Caco-2 (cell line): ENCODE measurements around the gene KRT9. TPM values are rescaled to one million over a fixed set of nuclear protein-coding genes. Genes with fewer than 3 reads are reported as not detected.

Experiments
- BruUV-seq: library from RNA; stranded (reverse); fragments of 400-500 nt; replicated peaks from 2 replicates; lab custom pipeline; 2021; lab: Mats Ljungman, UMichigan
- CTCF ChIA-PET: fragments of 300-600 bp; sonication (Branson Sonifier 250); formaldehyde crosslinking; loops from one replicate; lab custom pipeline; 2022; ENCODE audit warnings: antibody characterized with exemption; lab: Charles Lee
- POLR2A ChIA-PET: fragments of 300-600 bp; sonication (Branson Sonifier 250); formaldehyde crosslinking; loops from one replicate; lab custom pipeline; 2022; ENCODE audit warnings: antibody characterized with exemption; lab: Charles Lee
- DNase-seq, 2 experiments: peaks; one replicate each; pipeline versions ENCODE4 v3.0.0 to v3.0.0-alpha.2; 2020 to 2022
- H3K27me3 ChIP-seq: replicated peaks from 2 replicates; pipeline ENCODE4 v1.6.0; 2011; ENCODE audit warnings: low read length; ENCODE audit not compliant: control insufficient read depth, insufficient read depth
- H3K36me3 ChIP-seq: 2 replicates; pipeline ENCODE4 v1.5.1; 2011; ENCODE audit warnings: low read length; ENCODE audit not compliant: control insufficient read depth, insufficient read depth
- H3K4me1 ChIP-seq: fragments of 250-450 bp; sonication (Bioruptor Pico); 2 replicates; pipeline ENCODE4 v1.5.1; 2020; ENCODE audit warnings: mild to moderate bottlenecking
- H3K4me3 ChIP-seq: 2 replicates; pipeline ENCODE4 v1.5.1; 2011; ENCODE audit warnings: low read depth, mild to moderate bottlenecking, control low read depth, low read length
- H3K9me3 ChIP-seq: fragments of 250-450 bp; sonication (Bioruptor Pico); 2 replicates; pipeline ENCODE4 v1.5.1; 2020; ENCODE audit warnings: mild to moderate bottlenecking, moderate library complexity
- H3K27ac Mint-ChIP-seq: one replicate; pipeline ENCODE4 v1.8.0; 2022; ENCODE audit warnings: mixed read lengths; ENCODE audit not compliant: unreplicated experiment
- H3K27me3 Mint-ChIP-seq: one replicate; pipeline ENCODE4 v1.8.0; 2022; ENCODE audit warnings: mixed read lengths; ENCODE audit not compliant: insufficient read depth, unreplicated experiment
- H3K36me3 Mint-ChIP-seq: one replicate; pipeline ENCODE4 v1.8.0; 2022; ENCODE audit warnings: mild to moderate bottlenecking, mixed read lengths; ENCODE audit not compliant: insufficient read depth, unreplicated experiment
- H3K4me1 Mint-ChIP-seq: one replicate; pipeline ENCODE4 v1.8.0; 2022; ENCODE audit warnings: low read depth, mixed read lengths; ENCODE audit not compliant: unreplicated experiment
- H3K4me3 Mint-ChIP-seq: one replicate; pipeline ENCODE4 v1.8.0; 2022; ENCODE audit warnings: mild to moderate bottlenecking, moderate library complexity, mixed read lengths; ENCODE audit not compliant: unreplicated experiment
- H3K9me3 Mint-ChIP-seq: one replicate; pipeline ENCODE4 v1.8.0; 2022; ENCODE audit warnings: mixed read lengths; ENCODE audit not compliant: unreplicated experiment
- intact Hi-C: fragments of 100-400 bp; cut with micrococcal nuclease; formaldehyde crosslinking; loops from one replicate; pipeline ENCODE4 v1.10.0; 2022; ENCODE audit not compliant: unreplicated experiment
- total RNA-seq: library from RNA; stranded (reverse); gene quantifications from 2 replicates; pipeline ENCODE4 v1.2.3, GENCODE V29; 2022
- TF ChIP-seq, protein P1 (sequence below), 2 experiments: fragments of 200-600 bp in 1 of 2; IDR thresholded peaks; 1 replicate in 1 of 2; 2 replicates in 1 of 2; pipeline versions ENCODE4 v1.5.1 to v1.8.0; 2011 to 2022; ENCODE audit warnings: antibody characterized with exemption in 1 of 2, control low read depth in 1 of 2, inconsistent platforms in 1 of 2, low read depth in 1 of 2, low read length in 1 of 2, mild to moderate bottlenecking in 1 of 2, moderate library complexity in 1 of 2; ENCODE audit not compliant: insufficient read depth in 1 of 2, severe bottlenecking in 1 of 2, unreplicated experiment in 1 of 2

The KRT9 gene
- total RNA-seq, 1 experiment from 2014 or later = not detected

DNA sequence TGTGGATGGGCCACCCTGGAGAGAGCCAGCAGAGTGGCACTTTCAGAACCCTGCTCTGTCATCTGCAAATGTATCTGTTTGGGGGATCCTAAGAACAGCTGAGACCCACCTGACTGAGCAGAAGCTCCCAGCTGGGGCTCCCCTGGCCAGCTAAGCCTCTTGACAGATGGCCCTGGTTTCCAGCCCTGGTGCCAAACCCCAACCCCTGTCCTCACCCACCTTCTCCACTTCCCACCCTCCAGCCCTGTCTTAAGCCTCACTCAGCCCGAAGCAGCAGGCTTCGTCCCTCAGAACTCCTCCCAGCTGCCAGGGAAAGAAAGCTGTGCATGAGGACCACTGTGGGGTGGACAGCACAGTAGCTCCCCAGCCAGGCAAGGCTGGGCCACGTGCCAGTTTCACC is 3.5 kb upstream of the KRT9 start:
- peaks cover 2% of the 10 kb centered on the region; the same call in 1 of the 2 replicates for H3K27me3 ChIP-seq
- Mint-ChIP-seq H3K4me3 (no peak overlapping the region), H3K4me1 (peaks cover 8% of the 10 kb centered on the region), H3K27me3 (no peaks in the 10 kb centered on the region), H3K9me3 (no peaks in the 10 kb centered on the region), H3K27ac (no peak overlapping the region), H3K36me3 (no peaks in the 10 kb centered on the region)
- intact Hi-C loops = no loop called here
- TF ChIP-seq, protein P1, sequence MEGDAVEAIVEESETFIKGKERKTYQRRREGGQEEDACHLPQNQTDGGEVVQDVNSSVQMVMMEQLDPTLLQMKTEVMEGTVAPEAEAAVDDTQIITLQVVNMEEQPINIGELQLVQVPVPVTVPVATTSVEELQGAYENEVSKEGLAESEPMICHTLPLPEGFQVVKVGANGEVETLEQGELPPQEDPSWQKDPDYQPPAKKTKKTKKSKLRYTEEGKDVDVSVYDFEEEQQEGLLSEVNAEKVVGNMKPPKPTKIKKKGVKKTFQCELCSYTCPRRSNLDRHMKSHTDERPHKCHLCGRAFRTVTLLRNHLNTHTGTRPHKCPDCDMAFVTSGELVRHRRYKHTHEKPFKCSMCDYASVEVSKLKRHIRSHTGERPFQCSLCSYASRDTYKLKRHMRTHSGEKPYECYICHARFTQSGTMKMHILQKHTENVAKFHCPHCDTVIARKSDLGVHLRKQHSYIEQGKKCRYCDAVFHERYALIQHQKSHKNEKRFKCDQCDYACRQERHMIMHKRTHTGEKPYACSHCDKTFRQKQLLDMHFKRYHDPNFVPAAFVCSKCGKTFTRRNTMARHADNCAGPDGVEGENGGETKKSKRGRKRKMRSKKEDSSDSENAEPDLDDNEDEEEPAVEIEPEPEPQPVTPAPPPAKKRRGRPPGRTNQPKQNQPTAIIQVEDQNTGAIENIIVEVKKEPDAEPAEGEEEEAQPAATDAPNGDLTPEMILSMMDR (IDR thresholded peaks at IDR 0.05; ENCODE audit: insufficient read depth in 1 of 2, low read depth in 1 of 2, low read length in 1 of 2, severe bottlenecking in 1 of 2, unreplicated experiment in 1 of 2) = no peak
- H3K9me3 ChIP-seq = no peaks in the 10 kb centered on the region
- no peak for DNase-seq
- no TSS peak for BruUV-seq
- H3K4me3 ChIP-seq = no peak overlapping the region
- 0 out of 2 replicates have a peak, but pooled peaks cover 4% of the 10 kb centered on the region for H3K4me1 ChIP-seq
- no peaks in the 10 kb centered on the region for H3K36me3 ChIP-seq
- ChIA-PET POLR2A (no interaction called here), CTCF (interaction anchor here (1.2 kb wide), 1 partner anchor 88 kb away, joined by 4 read pairs; no protein-coding TSS in a partner anchor)

DNA sequence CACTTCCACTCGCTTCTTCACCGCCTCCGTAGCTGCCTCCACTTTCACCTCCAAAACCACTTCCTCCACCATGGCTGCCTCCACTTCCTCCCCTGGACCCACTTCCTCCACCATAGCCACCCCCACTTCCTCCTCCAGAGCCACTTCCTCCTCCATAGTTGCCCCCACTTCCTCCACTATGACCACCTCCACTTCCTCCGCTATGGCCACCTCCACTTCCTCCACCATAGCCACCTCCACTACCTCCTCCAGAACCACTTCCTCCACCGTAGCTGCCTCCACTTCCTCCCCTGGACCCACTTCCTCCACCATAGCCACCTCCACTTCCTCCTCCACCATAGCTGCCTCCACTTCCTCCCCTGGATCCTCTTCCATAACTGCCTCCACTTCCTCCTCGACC is 4.5 kb downstream of the KRT9 start:
- Mint-ChIP-seq H3K4me1 (peaks cover 11% of the 10 kb centered on the region), H3K27ac (no peak overlapping the region), H3K36me3 (no peaks in the 10 kb centered on the region), H3K9me3 (no peaks in the 10 kb centered on the region), H3K4me3 (no peak overlapping the region), H3K27me3 (no peaks in the 10 kb centered on the region)
- ChIA-PET CTCF (interaction anchor here (1.0 kb wide), 1 partner anchor 32 kb away, joined by 3 read pairs; no protein-coding TSS in a partner anchor), POLR2A (no interaction called here)
- Histone ChIP-seq H3K36me3 (no peaks in the 10 kb centered on the region), H3K4me1 (0 out of 2 replicates have a peak, but pooled peaks cover 5% of the 10 kb centered on the region), H3K9me3 (no peaks in the 10 kb centered on the region), H3K27me3 (no peaks in the 10 kb centered on the region), H3K4me3 (no peak overlapping the region)
- intact Hi-C loops = no loop called here
- BruUV-seq = no TSS peak
- TF ChIP-seq, protein P1 (IDR thresholded peaks at IDR 0.05; ENCODE audit: insufficient read depth in 1 of 2, low read depth in 1 of 2, low read length in 1 of 2, severe bottlenecking in 1 of 2, unreplicated experiment in 1 of 2) = no peak
- DNase-seq = no peak

DNA sequence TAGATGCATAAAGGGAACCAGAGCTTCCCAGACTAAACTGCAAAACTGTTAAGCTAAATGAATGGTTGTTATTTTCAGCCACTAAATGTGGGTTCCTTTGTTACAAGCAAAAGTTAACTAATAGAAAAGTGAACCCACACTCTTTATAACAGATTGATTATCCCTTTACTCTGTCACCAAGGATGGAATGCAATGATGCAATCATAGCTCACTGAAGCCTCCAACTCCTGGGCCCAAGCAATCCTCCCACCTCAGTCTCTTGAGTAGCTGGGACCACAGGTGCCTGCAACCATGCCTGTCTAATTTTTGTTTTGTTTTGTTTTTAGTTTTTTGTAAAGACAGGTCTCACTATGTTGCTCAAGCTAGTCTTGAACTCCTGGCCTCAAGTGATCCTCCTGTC is 6.5 kb downstream of the KRT9 start:
- intact Hi-C loops = no loop called here
- no peaks in the 10 kb centered on the region for H3K36me3 Mint-ChIP-seq
- H3K36me3 ChIP-seq = no peaks in the 10 kb centered on the region
- no TSS peak for BruUV-seq
- no peaks in the 10 kb centered on the region for H3K9me3 Mint-ChIP-seq
- DNase-seq = no peak
- H3K27me3 ChIP-seq = no peaks in the 10 kb centered on the region
- H3K27me3 Mint-ChIP-seq = no peaks in the 10 kb centered on the region
- CTCF ChIA-PET = interaction anchor here (0.5 to 1.7 kb wide), 4 partner anchors 16 to 503 kb away, joined by 3 to 9 read pairs (median 4); no protein-coding TSS in a partner anchor
- 0 out of 2 replicates have a peak, but pooled peaks cover 5% of the 10 kb centered on the region for H3K4me1 ChIP-seq
- no peaks in the 10 kb centered on the region for H3K9me3 ChIP-seq
- no peak overlapping the region for H3K27ac Mint-ChIP-seq
- peaks cover 11% of the 10 kb centered on the region for H3K4me1 Mint-ChIP-seq
- POLR2A ChIA-PET = no interaction called here
- TF ChIP-seq, protein P1 (IDR thresholded peaks at IDR 0.05; ENCODE audit: insufficient read depth in 1 of 2, low read depth in 1 of 2, low read length in 1 of 2, severe bottlenecking in 1 of 2, unreplicated experiment in 1 of 2) = no peak
- H3K4me3 ChIP-seq = no peak overlapping the region
- no peak overlapping the region for H3K4me3 Mint-ChIP-seq
